ENCODE data around the gene TTLL5. TPM values are rescaled to one million over a fixed set of nuclear protein-coding genes. Genes with fewer than 3 reads are reported as not detected.
A peak's percentile ranks its signal among the peaks of the same experiment; 100 is the strongest.

The TTLL5 gene
- 20.0 and 20.4 TPM in 2 replicates for total RNA-seq

GRCh38 chr14:75660630-75661498 is at the start of gene TTLL5, which contains the start of gene ERG28:
Gene TTLL5 (plus strand): TSS chr14:75661246. CDS start chr14:75663150, 1,904 bp downstream.
Gene ERG28 (minus strand): TSS chr14:75660876. CDS start chr14:75657502, 3,374 bp downstream.
- DNase-seq (ENCODE audit: low read depth in 2 of 2), result peak; percentile 98 to 99

- DNase-seq (ENCODE audit: low read depth in 2 of 2), result no peak
Observed at GRCh38 chr14:75612157-75612556, 48.9 kb upstream of the TTLL5 start.

- no peak for DNase-seq (ENCODE audit: low read depth in 2 of 2)
Observed at GRCh38 chr14:75614179-75614578, 46.9 kb upstream of the TTLL5 start.

GRCh38 chr14:75615200-75615599 is 45.8 kb upstream of the TTLL5 start:
- no peak for DNase-seq (ENCODE audit: low read depth in 2 of 2)

- no peak for DNase-seq (ENCODE audit: low read depth in 2 of 2)
Observed at GRCh38 chr14:75619548-75619947, 41.5 kb upstream of the TTLL5 start.

GRCh38 chr14:75625034-75625433 is 36.0 kb upstream of the TTLL5 start:
- no peak for DNase-seq (ENCODE audit: low read depth in 2 of 2)

GRCh38 chr14:75626396-75626795 is 34.6 kb upstream of the TTLL5 start:
- DNase-seq (ENCODE audit: low read depth in 2 of 2), result no peak

GRCh38 chr14:75626863-75627262 is 34.2 kb upstream of the TTLL5 start:
- DNase-seq (ENCODE audit: low read depth in 2 of 2), result no peak

GRCh38 chr14:75627406-75627805 is 33.6 kb upstream of the TTLL5 start:
- no peak for DNase-seq (ENCODE audit: low read depth in 2 of 2)

GRCh38 chr14:75628816-75629215 is 32.2 kb upstream of the TTLL5 start:
- no peak for DNase-seq (ENCODE audit: low read depth in 2 of 2)

GRCh38 chr14:75630695-75631452 is 30.2 kb upstream of the TTLL5 start:
- no peak for DNase-seq (ENCODE audit: low read depth in 2 of 2)

GRCh38 chr14:75631453-75631831 is 29.6 kb upstream of the TTLL5 start:
- no peak for DNase-seq (ENCODE audit: low read depth in 2 of 2)

GRCh38 chr14:75634848-75635247 is 26.2 kb upstream of the TTLL5 start:
- no peak for DNase-seq (ENCODE audit: low read depth in 2 of 2)

- DNase-seq (ENCODE audit: low read depth in 2 of 2), result peak in 1 of 2 donors; percentile 28
Observed at GRCh38 chr14:75636100-75636692, 24.9 kb upstream of the TTLL5 start.

GRCh38 chr14:75640876-75641275 is 20.2 kb upstream of the TTLL5 start:
- DNase-seq (ENCODE audit: low read depth in 2 of 2), result no peak

GRCh38 chr14:75643985-75644384 is 17.1 kb upstream of the TTLL5 start:
- peak in 1 of 2 donors; percentile 77 for DNase-seq (ENCODE audit: low read depth in 2 of 2)

GRCh38 chr14:75645056-75645455 is 16.0 kb upstream of the TTLL5 start:
- DNase-seq (ENCODE audit: low read depth in 2 of 2), result no peak

- no peak for DNase-seq (ENCODE audit: low read depth in 2 of 2)
Observed at GRCh38 chr14:75646762-75647161, 14.3 kb upstream of the TTLL5 start.

- peak in 1 of 2 donors; percentile 51 for DNase-seq (ENCODE audit: low read depth in 2 of 2)
Observed at GRCh38 chr14:75647640-75648039, 13.4 kb upstream of the TTLL5 start.

GRCh38 chr14:75648066-75648838 is 12.8 kb upstream of the TTLL5 start:
- DNase-seq (ENCODE audit: low read depth in 2 of 2), result peak; percentile 85 to 98

- DNase-seq (ENCODE audit: low read depth in 2 of 2), result no peak
Observed at GRCh38 chr14:75649337-75649736, 11.7 kb upstream of the TTLL5 start.
